HG03565 (cell line): ENCODE data around the gene P4HA2.
"Not testable (repeated sequence)": the region's sequence is repeated elsewhere in the genome, so short reads cannot be mapped to it uniquely, and the experiment has no call there.

Experiments
- ATAC-seq: cut with Tn5 transposase; IDR thresholded peaks from one replicate; pipeline ENCODE4 v1.9.1; 2021; ENCODE audit warnings: mild to moderate bottlenecking, moderate library complexity; ENCODE audit not compliant: unreplicated experiment

P4HA2 gene

DNA sequence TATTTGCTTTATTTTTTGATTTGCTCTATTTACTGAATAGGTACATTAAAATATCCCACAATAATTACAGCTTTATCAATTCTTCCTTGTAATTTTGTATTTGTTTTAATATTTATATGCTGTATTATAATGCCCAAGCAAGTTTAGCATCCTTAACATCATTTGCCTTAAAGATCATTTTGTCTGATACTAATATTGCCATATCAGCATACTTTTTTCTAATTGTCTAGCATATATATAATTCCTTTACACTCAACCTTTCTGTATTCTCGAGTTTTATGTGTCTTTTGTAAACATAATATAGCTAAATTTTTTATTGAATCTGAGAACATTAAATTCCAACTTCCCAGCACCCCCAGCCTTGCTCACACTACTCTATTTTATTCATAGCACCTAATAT, 64.7 kb downstream of the P4HA2 start:
- ATAC-seq = no peak

DNA sequence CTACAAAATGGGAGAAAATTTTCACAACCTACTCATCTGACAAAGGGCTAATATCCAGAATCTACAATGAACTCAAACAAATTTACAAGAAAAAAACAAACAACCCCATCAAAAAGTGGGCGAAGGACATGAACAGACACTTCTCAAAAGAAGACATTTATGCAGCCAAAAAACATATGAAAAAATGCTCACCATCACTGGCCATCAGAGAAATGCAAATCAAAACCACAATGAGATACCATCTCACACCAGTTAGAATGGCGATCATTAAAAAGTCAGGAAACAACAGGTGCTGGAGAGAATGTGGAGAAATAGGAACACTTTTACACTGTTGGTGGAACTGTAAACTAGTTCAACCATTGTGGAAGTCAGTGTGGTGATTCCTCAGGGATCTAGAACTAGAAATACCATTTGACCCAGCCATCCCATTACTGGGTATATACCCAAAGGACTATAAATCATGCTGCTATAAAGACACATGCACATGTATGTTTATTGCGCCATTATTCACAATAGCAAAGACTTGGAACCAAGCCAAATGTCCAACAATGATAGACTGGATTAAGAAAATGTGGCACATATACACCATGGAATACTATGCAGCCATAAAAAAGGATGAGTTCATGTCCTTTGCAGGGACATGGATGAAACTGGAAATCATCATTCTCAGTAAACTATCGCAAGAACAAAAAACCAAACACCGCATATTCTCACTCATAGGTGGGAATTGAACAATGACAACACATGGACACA, 65.9 kb downstream of the P4HA2 start:
- ATAC-seq = not testable (repeated sequence)

DNA sequence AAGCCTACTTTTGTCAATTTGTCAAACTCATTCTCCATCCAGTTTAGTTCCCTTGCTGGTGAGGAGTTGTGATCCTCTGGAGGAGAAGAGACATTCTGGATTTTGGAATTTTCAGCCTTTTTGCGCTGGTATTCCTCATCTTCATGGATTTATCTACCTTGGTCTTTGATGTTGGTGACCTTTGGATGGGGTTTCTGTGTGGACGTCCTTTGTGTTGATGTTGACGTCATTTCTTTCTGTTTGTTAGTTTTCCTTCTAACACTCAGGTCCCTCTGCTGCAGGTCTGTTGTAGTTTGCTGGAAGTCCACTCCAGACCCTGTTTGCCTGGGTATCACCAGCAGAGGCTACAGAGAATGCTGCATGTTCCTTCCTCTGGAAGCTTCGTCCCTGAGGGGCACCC, 71.2 kb downstream of the P4HA2 start:
- no peak for ATAC-seq

DNA sequence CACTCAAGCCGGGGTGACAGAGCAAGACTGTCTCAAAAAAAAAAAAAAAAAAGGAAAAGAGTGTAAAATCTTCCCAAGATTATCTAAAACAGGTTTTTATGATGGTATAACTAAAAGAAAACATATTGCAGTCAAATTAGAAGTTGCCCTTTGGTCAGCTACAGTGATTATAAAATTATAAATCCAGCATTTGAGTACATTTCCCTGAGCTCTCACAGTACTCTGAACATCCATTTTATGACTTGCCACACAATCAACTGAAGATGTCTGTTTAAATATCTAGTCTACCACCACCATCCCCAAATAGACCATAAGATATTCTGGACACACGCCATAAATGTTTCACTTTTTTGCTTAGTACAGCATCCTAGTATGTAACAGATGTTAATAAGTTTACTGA, 77.1 kb downstream of the P4HA2 start:
- ATAC-seq = no peak

GRCh38 chr5:132147663-132148062, 80.0 kb downstream of the P4HA2 start:
- ATAC-seq = no peak

- not testable (repeated sequence) for ATAC-seq
Measured at GRCh38 chr5:132145326-132145725, 82.3 kb downstream of the P4HA2 start.

- ATAC-seq = no peak
Measured at GRCh38 chr5:132143148-132143547, 84.5 kb downstream of the P4HA2 start.

DNA sequence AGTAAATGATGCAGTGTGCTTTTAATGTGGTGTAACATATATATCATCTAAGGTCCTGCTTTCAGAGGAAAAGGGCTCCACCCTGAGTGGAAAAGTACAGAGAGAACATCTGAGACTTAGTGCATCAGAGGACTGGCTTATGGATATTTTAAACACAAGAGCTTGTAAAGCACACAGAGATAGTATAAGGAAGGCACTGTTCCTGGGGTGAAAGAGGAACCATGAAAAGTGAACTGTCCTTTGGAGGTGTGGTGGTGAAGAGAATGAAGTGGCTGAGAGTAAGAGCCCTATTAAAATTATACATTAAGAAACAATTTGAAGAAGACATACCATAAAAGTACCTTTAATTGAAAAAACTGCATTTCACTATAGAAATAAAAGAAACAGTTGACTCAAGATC, 85.2 kb downstream of the P4HA2 start:
- no peak for ATAC-seq
